A673 (cell line): ENCODE measurements around the gene CDT1. TPM values are rescaled to one million over a fixed set of nuclear protein-coding genes. Genes with fewer than 3 reads are reported as not detected.

Source experiments
- BruUV-seq: library from RNA; stranded (reverse); fragments of 400-500 nt; replicated peaks from 2 replicates; lab custom pipeline; 2021; lab: Mats Ljungman, UMichigan
- CTCF ChIA-PET: fragments of 300-600 bp; sonication (Branson Sonifier 250); formaldehyde crosslinking; loops from one replicate; lab custom pipeline; 2022; ENCODE audit warnings: antibody characterized with exemption; lab: Charles Lee
- POLR2A ChIA-PET: fragments of 300-600 bp; sonication (Branson Sonifier 250); formaldehyde crosslinking; loops from one replicate; lab custom pipeline; 2022; ENCODE audit warnings: antibody characterized with exemption; ENCODE audit not compliant: low non-redundant PET; lab: Charles Lee
- DNase-seq: peaks from one replicate; pipeline ENCODE4 v3.0.0-alpha.2; 2015; ENCODE audit warnings: low spot score
- H3K27ac ChIP-seq: fragments of 200-600 bp; sonication (generic); 2 replicates; pipeline ENCODE4 v1.5.1; 2016; ENCODE audit warnings: mixed run types, low read depth, mild to moderate bottlenecking, mixed read lengths, antibody characterized with exemption, low read length; ENCODE audit not compliant: poor library complexity, severe bottlenecking
- H3K27me3 ChIP-seq: fragments of 200-600 bp; sonication (generic); replicated peaks from 2 replicates; pipeline ENCODE4 v1.6.1; 2017; ENCODE audit warnings: mixed run types, low read depth, mild to moderate bottlenecking, mixed read lengths, antibody characterized with exemption, low read length; ENCODE audit not compliant: insufficient read depth, poor library complexity
- H3K36me3 ChIP-seq: fragments of 200-600 bp; sonication (generic); 2 replicates; pipeline ENCODE4 v1.6.1; 2016; ENCODE audit warnings: mixed run types, mild to moderate bottlenecking, mixed read lengths, antibody characterized with exemption, low read length; ENCODE audit not compliant: insufficient read depth, poor library complexity, severe bottlenecking
- H3K4me1 ChIP-seq: fragments of 200-600 bp; sonication (generic); 2 replicates; pipeline ENCODE4 v1.6.1; 2017; ENCODE audit warnings: mixed run types, mild to moderate bottlenecking, mixed read lengths, antibody characterized with exemption, low read length; ENCODE audit not compliant: insufficient read depth, poor library complexity, severe bottlenecking
- H3K4me3 ChIP-seq: fragments of 200-600 bp; sonication (generic); 2 replicates; pipeline ENCODE4 v1.5.1; 2016; ENCODE audit warnings: low read depth, mixed run types, mild to moderate bottlenecking, mixed read lengths, low read length; ENCODE audit not compliant: poor library complexity, severe bottlenecking
- H3K9me3 ChIP-seq: fragments of 200-600 bp; sonication (generic); 2 replicates; pipeline ENCODE4 v1.6.1; 2016; ENCODE audit warnings: mixed run types, low read depth, mild to moderate bottlenecking, mixed read lengths, antibody characterized with exemption, low read length; ENCODE audit not compliant: poor library complexity, severe bottlenecking
- CTCF ChIP-seq: fragments of 300-800, 200-600 bp; sonication (generic); conservative IDR thresholded peaks from 2 replicates; pipeline ENCODE4 v1.5.1; 2017; ENCODE audit warnings: low read depth, mild to moderate bottlenecking, antibody characterized with exemption, low read length, moderate library complexity, mixed read lengths
- EZH2 ChIP-seq: fragments of 200-600 bp; sonication (generic); IDR thresholded peaks from 2 replicates; pipeline ENCODE4 v1.6.1; 2017; ENCODE audit warnings: borderline replicate concordance, low read depth, mild to moderate bottlenecking, mixed read lengths, antibody characterized with exemption, low read length; ENCODE audit not compliant: poor library complexity, severe bottlenecking
- intact Hi-C: fragments of 100-400 bp; cut with micrococcal nuclease; formaldehyde crosslinking; loops from one replicate; pipeline ENCODE4 v1.10.0; 2022; ENCODE audit not compliant: unreplicated experiment
- total RNA-seq: library from RNA; stranded (reverse); gene quantifications from 2 replicates; pipeline ENCODE4 v1.2.3, GENCODE V29; 2021

Gene CDT1
- total RNA-seq, 1 experiment from 2014 or later, result 103 TPM

- H3K27ac ChIP-seq, result no peak overlapping the region
- H3K4me3 ChIP-seq, result no peak overlapping the region
- DNase-seq, result no peak
- no peaks in the 10 kb centered on the region for H3K9me3 ChIP-seq
- ChIA-PET CTCF (interaction anchor here (0.6 kb wide), 1 partner anchor 319 kb away, joined by 5 read pairs; no protein-coding TSS in a partner anchor), POLR2A (no interaction called here)
- H3K27me3 ChIP-seq, result no peaks in the 10 kb centered on the region
- H3K36me3 ChIP-seq, result no peaks in the 10 kb centered on the region
- no peaks in the 10 kb centered on the region for H3K4me1 ChIP-seq
- intact Hi-C loops, result no loop called here
- TF ChIP-seq EZH2, result no peak
- no peak for TF ChIP-seq CTCF
- BruUV-seq, result no TSS peak
Observed at GRCh38 chr16:88847654-88848053, 44.1 kb downstream of the CDT1 start.

GRCh38 chr16:88848557-88848956 is 45.0 kb downstream of the CDT1 start:
- Histone ChIP-seq H3K36me3 (no peaks in the 10 kb centered on the region), H3K4me1 (no peaks in the 10 kb centered on the region), H3K27me3 (no peaks in the 10 kb centered on the region), H3K9me3 (no peaks in the 10 kb centered on the region), H3K27ac (no peak overlapping the region), H3K4me3 (no peak overlapping the region)
- intact Hi-C loops, result no loop called here
- no TSS peak for BruUV-seq
- POLR2A ChIA-PET, result no interaction called here
- CTCF ChIA-PET, result interaction anchor here (0.6 kb wide), 1 partner anchor 319 kb away, joined by 5 read pairs; no protein-coding TSS in a partner anchor
- TF ChIP-seq CTCF (no peak), EZH2 (no peak)
- no peak for DNase-seq

- H3K4me3 ChIP-seq, result no peak overlapping the region
- POLR2A ChIA-PET, result no interaction called here
- no TSS peak for BruUV-seq
Observed at GRCh38 chr16:88850531-88851199, 47.1 kb downstream of the CDT1 start.

More at GRCh38 chr16:88850531-88851199, 47.1 kb downstream of the CDT1 start:
- no peak overlapping the region for H3K27ac ChIP-seq
- no peaks in the 10 kb centered on the region for H3K27me3 ChIP-seq
- no peak for DNase-seq
- CTCF ChIA-PET, result no interaction called here
- no peaks in the 10 kb centered on the region for H3K9me3 ChIP-seq
- TF ChIP-seq CTCF, result no peak
- TF ChIP-seq EZH2, result no peak
- no peaks in the 10 kb centered on the region for H3K36me3 ChIP-seq
- intact Hi-C loops, result no loop called here
- H3K4me1 ChIP-seq, result no peaks in the 10 kb centered on the region
